NCI-H2081 (cell line): ENCODE results near the gene IL25.
"Not testable (repeated sequence)": the region's sequence is repeated elsewhere in the genome, so short reads cannot be mapped to it uniquely, and the experiment has no call there.

Source experiments
- DNase-seq, 2 experiments: peaks; one replicate each; lab custom pipeline; 2025; lab: John Stamatoyannopoulos, UW

Gene IL25

DNA sequence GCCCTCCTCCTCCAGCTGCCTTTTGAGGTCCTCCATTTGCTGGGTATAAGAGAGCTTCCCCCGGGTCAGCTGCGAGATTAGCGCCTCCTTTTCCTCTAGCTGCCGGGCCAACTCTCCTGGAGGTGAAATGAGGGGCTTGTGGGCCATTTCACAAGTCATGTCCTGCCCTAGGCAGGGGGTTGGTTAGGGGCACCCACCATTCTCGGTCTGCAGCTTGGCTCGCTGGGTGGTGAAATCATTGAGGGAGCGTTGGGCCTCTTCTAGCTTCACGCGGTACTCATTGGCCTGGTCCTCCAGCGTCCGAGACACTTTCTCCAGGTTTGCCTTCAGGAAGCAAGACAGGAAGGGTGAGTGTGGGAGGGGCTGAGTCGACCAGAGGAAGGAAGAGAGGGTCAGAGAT lies 16.8 kb downstream of the IL25 start:
- DNase-seq = no peak

DNA sequence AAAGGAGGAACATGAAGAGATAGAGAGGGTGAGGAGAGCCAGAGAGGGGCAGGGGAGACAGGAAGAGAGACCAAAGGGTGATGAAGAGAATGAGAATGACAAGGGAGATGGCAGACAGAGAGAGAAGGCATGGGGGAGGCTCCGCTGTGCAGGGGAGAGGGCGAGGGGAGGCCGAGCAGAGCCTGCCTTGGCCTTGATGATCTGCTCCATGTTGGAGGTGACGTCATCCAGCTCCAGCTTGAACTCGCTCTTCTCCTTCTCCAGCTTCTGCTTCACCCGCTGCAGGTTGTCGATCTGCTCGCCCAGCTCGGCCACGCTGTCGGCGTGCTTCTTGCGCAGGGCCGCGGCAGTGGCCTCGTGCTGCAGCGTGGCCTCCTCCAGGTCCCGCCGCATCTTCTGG lies 17.3 kb downstream of the IL25 start:
- not testable (repeated sequence) for DNase-seq

GRCh38 chr14:23392613-23393012 lies 20.0 kb downstream of the IL25 start:
- DNase-seq = no peak

GRCh38 chr14:23396126-23396525 lies 23.5 kb downstream of the IL25 start:
- DNase-seq = no peak

- no peak for DNase-seq
Measured at GRCh38 chr14:23396781-23397407, 24.3 kb downstream of the IL25 start.

DNA sequence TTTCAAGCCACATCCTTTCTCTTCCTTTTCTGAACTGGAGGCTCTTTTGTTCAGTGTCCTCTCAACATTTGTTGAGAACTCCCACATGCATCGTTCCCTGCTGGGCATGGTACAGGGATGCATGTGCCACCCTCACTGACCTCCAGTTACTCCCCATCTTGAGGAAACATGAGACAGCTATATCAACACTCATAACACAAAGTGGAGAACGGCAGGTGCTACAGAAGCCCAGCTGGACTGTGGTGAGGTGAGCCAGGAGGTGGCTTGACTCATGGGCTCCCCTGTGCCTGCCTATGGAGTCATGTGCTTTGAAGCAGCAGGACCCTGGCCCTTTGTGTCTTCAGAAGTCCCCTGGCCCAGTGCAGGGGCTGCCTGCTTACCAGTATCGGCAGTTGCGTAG lies 25.7 kb downstream of the IL25 start:
- no peak for DNase-seq

DNA sequence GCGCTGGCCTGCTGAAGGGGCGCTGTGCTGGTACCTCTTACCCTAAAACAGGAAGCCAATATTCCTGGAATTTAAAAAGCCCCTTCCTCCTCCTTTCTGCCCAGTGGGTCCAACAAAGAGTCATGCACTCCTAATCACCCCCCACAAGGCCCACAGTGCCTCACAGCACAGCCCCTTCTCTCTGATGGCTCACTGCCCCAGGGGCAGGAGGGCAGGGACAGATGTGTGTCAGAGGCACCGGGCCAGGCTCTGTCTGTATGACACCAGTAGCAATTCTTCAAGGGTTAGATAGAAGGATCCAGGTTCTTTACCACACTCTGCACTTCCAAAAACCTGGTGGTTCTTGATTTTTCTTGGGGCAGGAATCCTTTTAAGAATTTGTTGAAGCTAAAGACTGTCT lies 26.5 kb downstream of the IL25 start:
- no peak for DNase-seq

DNA sequence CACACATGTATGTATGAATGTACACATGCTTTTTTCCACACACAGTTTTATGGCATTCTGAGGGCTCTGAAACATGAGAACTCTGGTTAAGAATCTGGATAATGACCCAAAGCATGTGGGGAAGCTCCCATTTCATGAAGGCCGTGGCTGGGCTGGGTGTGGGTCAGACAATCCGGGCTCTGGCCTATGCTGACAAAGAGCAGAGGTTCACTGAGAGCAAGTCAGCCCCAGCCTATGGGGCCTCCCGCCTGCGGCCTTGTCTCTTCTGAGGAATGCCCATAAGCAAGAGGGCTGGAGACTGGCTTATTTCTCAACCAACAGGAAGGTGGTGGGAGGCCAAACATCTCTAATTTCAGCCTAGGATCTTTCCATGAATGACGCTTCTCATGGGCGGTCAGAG lies 27.0 kb downstream of the IL25 start:
- DNase-seq = no peak

DNA sequence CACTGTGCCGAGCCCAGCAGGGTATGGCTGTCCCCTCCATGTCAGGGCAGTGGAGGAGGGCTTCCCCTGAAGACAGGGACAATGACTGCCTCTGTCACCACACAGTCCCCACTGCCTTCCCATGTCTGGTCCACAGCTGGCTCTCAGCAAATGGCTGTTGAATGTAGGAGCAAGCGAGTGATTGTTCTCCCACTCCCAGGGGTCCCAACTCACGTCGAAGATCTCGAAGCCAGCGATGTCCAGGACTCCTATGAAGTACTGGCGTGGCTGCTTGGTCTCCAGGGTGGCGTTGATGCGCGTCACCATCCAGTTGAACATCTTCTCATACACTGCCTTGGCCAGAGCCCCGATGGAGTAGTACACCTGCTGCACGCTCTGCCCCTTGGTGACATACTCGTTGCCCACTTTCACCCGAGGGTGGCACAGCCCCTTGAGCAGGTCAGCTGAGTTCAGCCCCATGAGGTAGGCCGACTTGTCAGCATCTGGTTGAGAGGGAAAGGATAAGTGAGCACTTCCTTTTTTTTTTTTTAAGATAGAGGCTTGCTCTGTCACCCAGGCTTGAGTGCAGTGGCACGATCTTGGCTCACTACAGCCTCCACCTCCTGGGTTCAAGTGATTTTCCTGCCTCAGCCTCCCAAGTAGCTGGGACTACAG lies 28.0 kb downstream of the IL25 start:
- not testable (repeated sequence) for DNase-seq

GRCh38 chr14:23401291-23401690 lies 28.7 kb downstream of the IL25 start:
- DNase-seq = no peak

- DNase-seq = no peak
Measured at GRCh38 chr14:23402296-23403138, 29.9 kb downstream of the IL25 start.

DNA sequence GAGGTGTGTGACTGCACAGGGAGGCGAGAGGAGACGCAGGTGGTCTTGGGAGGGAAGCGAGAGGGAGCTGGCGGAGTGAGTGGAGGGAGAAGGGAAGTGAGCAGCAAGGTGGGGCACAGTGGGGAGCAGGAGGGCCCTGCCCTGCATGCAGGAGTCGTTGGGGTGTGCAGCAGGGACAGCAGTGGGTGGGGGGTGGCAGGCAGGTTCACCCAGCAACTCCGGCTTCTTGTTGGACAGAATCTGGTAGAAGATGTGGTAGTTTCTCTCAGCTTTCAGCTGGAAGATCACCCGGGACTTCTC lies 30.5 kb downstream of the IL25 start:
- no peak for DNase-seq

DNA sequence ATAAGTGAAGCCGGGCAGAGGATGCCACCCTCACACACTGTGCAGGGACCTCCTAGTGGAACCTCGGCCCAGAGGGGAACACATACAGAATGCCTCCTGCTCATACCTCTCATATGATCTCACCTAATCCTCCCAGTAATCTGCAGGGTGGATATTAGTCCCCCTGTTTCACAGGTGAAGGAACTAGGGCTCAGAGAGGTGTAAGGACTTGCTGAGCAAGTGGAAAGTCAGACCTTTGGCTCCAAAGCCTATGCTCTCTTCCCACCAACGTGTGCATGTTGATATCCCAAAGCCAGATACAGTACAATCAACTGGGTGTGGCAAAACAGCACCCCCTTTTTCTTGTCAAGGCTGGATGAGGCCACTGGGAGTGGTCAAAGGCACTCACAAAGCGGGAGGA lies 31.3 kb downstream of the IL25 start:
- DNase-seq = no peak

DNA sequence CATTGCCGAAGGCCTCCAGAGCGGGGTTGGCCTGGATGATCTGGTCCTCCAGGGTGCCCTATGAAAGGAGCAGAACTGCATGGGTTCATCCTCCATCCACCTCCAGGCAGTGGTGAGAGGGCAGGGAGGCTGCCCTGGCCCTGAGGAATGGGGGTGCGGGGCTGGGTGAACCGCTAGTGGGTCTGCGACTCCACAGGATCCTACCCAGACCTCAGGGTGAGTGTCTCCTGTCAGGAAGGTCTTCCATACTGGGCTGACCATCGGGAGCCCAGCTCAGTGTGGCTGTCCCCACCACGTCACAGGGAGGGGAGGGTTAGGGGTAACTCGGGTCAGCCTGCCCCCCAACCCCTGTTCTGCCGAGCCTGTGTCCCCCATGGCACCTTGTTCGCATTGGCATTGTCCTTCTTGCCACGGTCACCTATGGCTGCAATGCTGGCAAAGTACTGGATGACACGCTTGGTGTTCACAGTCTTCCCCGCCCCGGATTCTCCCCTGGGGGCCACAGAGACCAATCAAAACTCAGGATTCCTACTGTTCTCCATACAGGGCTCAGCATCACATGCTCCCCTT lies 31.8 kb downstream of the IL25 start:
- no peak for DNase-seq

- no peak for DNase-seq
Measured at GRCh38 chr14:23405096-23405495, 32.5 kb downstream of the IL25 start.

DNA sequence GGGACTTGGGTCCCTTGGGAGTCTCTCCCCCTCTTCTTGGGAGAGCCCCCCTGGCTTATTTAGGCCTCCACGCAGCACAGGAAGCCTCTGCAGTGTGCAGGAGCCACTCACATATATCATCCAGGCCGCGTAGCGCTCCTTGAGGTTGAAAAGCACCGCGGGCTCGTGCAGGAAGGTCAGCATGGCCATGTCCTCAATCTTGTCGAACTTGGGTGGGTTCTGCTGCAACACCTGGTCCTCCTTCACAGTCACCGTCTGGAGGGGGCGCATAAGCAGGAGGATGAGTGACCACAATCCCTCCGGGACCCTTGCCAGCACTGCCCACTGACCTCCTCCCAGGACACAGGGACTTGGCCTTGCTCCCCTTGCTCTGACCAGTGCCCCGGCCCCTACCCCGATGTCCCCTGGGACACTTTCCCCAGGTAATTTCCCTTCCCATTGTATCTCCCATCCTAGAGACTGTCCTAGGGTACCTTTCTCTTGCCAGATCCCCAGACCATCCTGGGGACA lies 33.0 kb downstream of the IL25 start:
- no peak for DNase-seq

DNA sequence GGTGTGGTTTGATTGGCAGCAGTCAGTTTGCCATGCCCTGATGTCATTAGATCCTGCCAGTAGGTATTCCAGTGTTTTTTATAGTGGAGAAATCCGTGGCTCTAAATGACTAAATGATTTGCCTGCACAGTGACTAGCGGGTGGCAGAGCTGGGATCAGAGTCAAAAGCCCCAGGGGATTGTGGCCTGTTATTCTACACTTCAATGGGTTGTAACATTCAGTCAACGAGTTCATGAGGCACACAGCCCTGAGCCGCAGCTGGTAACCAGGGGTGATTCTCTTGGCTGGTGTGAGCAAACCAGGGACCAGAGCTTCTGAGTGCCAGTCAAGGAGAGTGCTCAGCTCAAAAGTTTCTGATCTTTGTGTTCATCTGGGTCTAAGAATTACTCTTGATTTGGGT lies 33.6 kb downstream of the IL25 start:
- no peak for DNase-seq

GRCh38 chr14:23406725-23407355 lies 34.2 kb downstream of the IL25 start:
- DNase-seq = no peak

- DNase-seq = no peak
Measured at GRCh38 chr14:23407516-23408306, 35.1 kb downstream of the IL25 start, which contains the start of gene MYH6. Gene MYH6, minus strand, starts transcription at chr14:23408273. Its CDS starts 1,050 bp downstream, at chr14:23407223.

DNA sequence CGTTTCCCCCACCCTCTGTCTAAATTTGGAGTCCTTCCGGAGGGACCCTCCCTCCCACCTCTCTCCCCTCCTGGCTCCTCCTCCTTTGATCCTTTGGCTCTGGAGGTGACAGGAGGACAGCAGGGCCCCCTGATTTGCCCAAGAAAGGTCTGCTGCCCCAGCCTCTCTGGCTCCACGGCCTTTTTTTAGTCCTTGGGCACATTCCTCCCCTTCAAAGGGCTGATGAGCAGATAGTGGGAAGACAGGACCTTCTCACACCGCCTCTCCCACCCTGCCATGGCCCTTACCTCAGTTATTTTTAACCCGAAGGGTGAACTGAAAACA lies 35.7 kb downstream of the IL25 start:
- DNase-seq = no peak

GRCh38 chr14:23409475-23409874 lies 36.9 kb downstream of the IL25 start:
- DNase-seq = no peak
